IPS-15b (cell line): ENCODE results near the gene G6PC3.
A peak's percentile ranks its signal among the peaks of the same experiment; 100 is the strongest.
"Not testable (repeated sequence)": the region's sequence is repeated elsewhere in the genome, so short reads cannot be mapped to it uniquely, and the experiment has no call there.

Experiments used
- H3K27me3 ChIP-seq: one replicate; pipeline ENCODE4 v1.6.1; 2013; ENCODE audit warnings: low read length; ENCODE audit not compliant: control insufficient read depth, insufficient read depth
- H3K36me3 ChIP-seq: one replicate; pipeline ENCODE4 v1.6.1; 2013; ENCODE audit warnings: low read length; ENCODE audit not compliant: control insufficient read depth, insufficient read depth
- H3K4me1 ChIP-seq: one replicate; pipeline ENCODE4 v1.6.1; 2013; ENCODE audit warnings: mild to moderate bottlenecking, low read length; ENCODE audit not compliant: control insufficient read depth, insufficient read depth
- H3K4me3 ChIP-seq: one replicate; pipeline ENCODE4 v1.5.1; 2013; ENCODE audit warnings: low read depth, low read length
- H3K9ac ChIP-seq: one replicate; pipeline ENCODE4 v1.6.1; 2013; ENCODE audit warnings: low read depth, mild to moderate bottlenecking, low read length
- H3K9me3 ChIP-seq: one replicate; pipeline ENCODE4 v1.6.1; 2013; ENCODE audit warnings: mild to moderate bottlenecking, low read length; ENCODE audit not compliant: control insufficient read depth, insufficient read depth

Gene G6PC3

DNA sequence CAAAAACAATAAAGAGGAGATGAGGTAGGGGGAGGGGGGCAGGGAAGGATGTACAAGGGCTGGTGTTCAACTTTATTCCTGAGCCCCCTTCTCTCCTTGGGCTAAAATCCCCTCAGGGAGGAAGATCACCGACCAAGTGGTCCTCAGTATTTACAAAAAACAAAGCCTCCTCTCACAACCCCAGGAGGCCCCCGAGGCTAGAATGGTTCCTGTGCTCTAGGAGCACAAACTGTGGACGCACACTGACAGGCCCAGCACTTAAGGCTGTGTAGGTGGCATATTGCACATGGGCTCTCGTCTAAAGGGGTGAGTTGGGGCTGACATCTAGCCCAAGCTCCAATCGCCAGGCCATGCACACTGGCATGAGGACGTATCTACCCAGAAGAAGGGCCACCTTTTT lies 31.3 kb downstream of the G6PC3 start:
- not testable (repeated sequence) for H3K4me3 ChIP-seq, H3K9me3 ChIP-seq, H3K27me3 ChIP-seq, H3K4me1 ChIP-seq, H3K9ac ChIP-seq, H3K36me3 ChIP-seq

DNA sequence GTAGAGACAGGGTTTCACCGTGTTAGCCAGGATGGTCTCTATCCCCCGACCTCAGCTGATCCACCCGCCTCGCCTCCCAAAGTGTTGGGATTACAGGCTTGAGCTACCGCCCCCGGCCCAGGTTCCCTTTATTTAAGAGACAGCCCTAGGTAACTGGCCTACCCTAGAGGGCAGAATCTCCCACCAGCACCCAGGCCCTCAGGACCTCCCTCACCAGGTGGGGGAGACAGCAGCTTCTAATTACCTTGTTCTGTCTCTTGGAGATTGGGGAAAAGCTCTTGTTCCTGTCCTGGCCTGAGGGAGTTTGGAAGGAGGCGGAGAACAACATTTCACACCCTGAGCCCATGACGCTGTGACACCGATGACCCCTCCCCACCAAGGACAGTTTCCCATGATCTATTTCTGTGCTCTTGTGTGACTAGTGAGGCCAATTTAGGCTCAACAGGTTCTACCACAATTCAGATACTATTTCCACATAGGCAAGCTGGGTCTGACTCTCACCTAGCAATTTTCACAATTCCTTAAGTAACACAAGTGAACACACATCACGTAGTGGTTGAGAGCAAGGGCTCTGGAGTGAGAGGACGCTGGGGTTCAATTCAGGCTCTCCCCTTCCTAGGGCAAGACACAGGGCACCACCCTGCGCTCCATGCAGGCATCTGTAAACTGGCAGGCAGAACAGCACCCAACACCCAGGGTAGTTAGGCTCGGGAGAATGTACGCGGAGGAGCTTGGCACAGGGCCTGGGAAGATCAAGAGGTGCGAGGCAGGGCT lies 32.5 kb downstream of the G6PC3 start:
- no peak overlapping the region for H3K4me3 ChIP-seq
- H3K9ac ChIP-seq: peak overlapping the region; percentile 47
- H3K9me3 ChIP-seq: no peaks in the 10 kb centered on the region
- H3K36me3 ChIP-seq: no peaks in the 10 kb centered on the region
- H3K4me1 ChIP-seq: peaks cover 6% of the 10 kb centered on the region
- no peaks in the 10 kb centered on the region for H3K27me3 ChIP-seq

- H3K27me3 ChIP-seq: no peaks in the 10 kb centered on the region
- no peak overlapping the region for H3K9ac ChIP-seq
- H3K36me3 ChIP-seq: no peaks in the 10 kb centered on the region
- no peak overlapping the region for H3K4me3 ChIP-seq
- H3K4me1 ChIP-seq: peaks cover 11% of the 10 kb centered on the region
- H3K9me3 ChIP-seq: no peaks in the 10 kb centered on the region
Observed at GRCh38 chr17:44105483-44105882, 34.9 kb downstream of the G6PC3 start.

GRCh38 chr17:44105941-44106340 lies 35.4 kb downstream of the G6PC3 start:
- Histone ChIP-seq H3K36me3 (no peaks in the 10 kb centered on the region), H3K9ac (no peak overlapping the region), H3K27me3 (no peaks in the 10 kb centered on the region), H3K4me3 (no peak overlapping the region), H3K4me1 (peaks cover 14% of the 10 kb centered on the region), H3K9me3 (no peaks in the 10 kb centered on the region)

- H3K4me3 ChIP-seq: no peak overlapping the region
- no peaks in the 10 kb centered on the region for H3K9me3 ChIP-seq
- peaks cover 20% of the 10 kb centered on the region for H3K4me1 ChIP-seq
- H3K9ac ChIP-seq: no peak overlapping the region
- no peaks in the 10 kb centered on the region for H3K36me3 ChIP-seq
- H3K27me3 ChIP-seq: no peaks in the 10 kb centered on the region
Observed at GRCh38 chr17:44106801-44107200, 36.3 kb downstream of the G6PC3 start.

DNA sequence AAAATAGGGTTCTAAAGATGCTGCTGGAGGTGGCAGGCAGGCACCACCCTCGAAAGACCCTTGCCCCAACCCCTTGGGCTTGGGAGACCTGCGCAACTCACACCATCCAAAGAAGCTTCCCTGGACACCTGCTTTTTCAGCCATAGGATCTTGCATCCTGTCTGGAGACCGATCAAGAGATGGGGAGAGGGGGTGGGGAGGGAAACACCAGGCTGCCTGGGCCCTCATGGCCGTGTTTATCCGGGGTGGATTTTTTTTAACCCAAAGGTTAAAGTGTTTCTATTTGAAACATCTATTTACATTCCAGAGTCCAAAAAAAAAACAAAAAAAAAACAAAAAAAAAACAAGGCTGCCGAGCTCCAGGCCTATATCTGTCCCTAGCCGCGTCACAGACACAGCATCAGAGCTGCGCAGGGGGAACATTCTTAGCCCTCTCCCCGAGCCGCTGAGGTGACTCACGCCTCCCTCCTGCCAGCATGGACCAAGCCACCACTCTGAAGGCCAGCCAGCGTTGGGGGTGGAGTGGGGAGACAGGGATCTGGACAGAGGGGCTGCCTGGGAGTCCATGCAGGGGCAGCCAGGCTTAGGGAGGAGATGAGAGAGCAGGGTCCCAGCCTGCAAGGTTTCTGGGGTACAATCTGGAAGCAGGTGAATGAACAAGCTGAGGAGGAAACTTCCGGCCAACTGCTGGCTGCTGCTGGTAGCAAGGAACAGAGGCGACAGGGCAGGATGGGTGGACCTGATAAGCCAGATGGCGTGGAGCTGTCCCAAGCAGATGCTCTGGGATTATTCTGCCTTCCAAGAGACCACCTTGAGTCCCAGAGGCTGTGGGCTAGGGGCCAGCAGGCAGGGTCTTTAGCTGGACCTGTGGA lies 38.1 kb downstream of the G6PC3 start:
- Histone ChIP-seq H3K27me3 (no peaks in the 10 kb centered on the region), H3K4me3 (no peak overlapping the region), H3K9ac (peak overlapping the region; percentile 37), H3K36me3 (no peaks in the 10 kb centered on the region), H3K4me1 (peaks cover 22% of the 10 kb centered on the region), H3K9me3 (no peaks in the 10 kb centered on the region)

GRCh38 chr17:44109312-44109630 lies 38.7 kb downstream of the G6PC3 start:
- Histone ChIP-seq H3K4me1 (peaks cover 22% of the 10 kb centered on the region), H3K9me3 (no peaks in the 10 kb centered on the region), H3K27me3 (no peaks in the 10 kb centered on the region), H3K4me3 (no peak overlapping the region), H3K9ac (peak overlapping the region; percentile 37), H3K36me3 (peaks cover 4% of the 10 kb centered on the region)

- H3K27me3 ChIP-seq: no peaks in the 10 kb centered on the region
- peaks cover 11% of the 10 kb centered on the region for H3K36me3 ChIP-seq
- H3K4me1 ChIP-seq: peaks cover 22% of the 10 kb centered on the region
- H3K9me3 ChIP-seq: no peaks in the 10 kb centered on the region
- H3K9ac ChIP-seq: no peak overlapping the region
- peak overlapping the region; percentile 52 for H3K4me3 ChIP-seq
Observed at GRCh38 chr17:44110011-44110686, 39.6 kb downstream of the G6PC3 start.

DNA sequence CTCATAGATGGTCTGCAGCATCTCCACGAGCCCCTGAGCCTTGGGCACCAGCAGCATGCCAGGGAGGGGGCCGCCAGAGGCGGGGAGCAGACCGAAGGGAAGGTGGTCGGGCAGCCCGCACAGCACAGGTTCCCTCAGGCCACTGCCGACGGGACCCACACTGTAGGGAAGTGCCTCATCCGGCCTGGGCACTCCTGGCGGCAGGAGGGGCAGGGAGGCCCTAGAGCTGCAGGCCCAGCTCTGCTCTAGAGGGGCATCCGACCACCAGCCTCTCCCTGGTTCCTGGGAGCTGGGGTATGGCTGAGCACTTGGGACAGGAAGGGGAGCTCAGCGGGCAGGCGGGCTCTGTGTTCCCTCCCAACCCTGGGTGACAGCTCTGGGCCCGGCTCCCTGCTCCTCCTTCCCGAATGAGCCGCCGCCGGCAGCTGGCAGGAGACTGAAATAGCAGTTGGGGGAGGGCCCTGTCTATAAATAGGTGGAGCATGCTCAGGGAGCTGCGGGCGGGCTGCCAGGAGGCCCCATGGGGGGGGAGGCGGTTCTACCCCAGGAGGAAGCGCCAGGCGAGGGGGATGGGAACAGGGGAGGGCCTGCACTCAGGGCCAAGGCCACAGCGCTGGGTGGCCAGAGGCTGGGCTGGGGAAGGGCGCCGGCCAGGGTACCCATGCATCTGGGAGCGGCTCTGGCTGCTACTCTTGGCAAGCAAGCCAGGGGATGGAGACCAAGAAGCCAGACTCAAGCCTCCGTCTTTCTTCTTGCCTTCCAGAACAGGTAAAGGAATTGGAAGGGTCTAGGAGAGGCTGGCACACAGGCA lies 40.5 kb downstream of the G6PC3 start:
- Histone ChIP-seq H3K9me3 (no peaks in the 10 kb centered on the region), H3K36me3 (peaks cover 14% of the 10 kb centered on the region), H3K27me3 (no peaks in the 10 kb centered on the region), H3K4me3 (peak overlapping the region; percentile 52), H3K9ac (no peak overlapping the region), H3K4me1 (peaks cover 21% of the 10 kb centered on the region)

- Histone ChIP-seq H3K36me3 (peaks cover 14% of the 10 kb centered on the region), H3K4me1 (peaks cover 20% of the 10 kb centered on the region), H3K27me3 (no peaks in the 10 kb centered on the region), H3K4me3 (peak overlapping the region; percentile 11), H3K9ac (no peak overlapping the region), H3K9me3 (no peaks in the 10 kb centered on the region)
Observed at GRCh38 chr17:44111777-44112176, 41.2 kb downstream of the G6PC3 start.
